ENCODE data around the gene KCTD11. TPM values are rescaled to one million over a fixed set of nuclear protein-coding genes. Genes with fewer than 3 reads are reported as not detected.

Gene KCTD11
- total RNA-seq, 4 donors from 2014 or later = 3.6 to 7.0 (median 4.6) TPM

DNA sequence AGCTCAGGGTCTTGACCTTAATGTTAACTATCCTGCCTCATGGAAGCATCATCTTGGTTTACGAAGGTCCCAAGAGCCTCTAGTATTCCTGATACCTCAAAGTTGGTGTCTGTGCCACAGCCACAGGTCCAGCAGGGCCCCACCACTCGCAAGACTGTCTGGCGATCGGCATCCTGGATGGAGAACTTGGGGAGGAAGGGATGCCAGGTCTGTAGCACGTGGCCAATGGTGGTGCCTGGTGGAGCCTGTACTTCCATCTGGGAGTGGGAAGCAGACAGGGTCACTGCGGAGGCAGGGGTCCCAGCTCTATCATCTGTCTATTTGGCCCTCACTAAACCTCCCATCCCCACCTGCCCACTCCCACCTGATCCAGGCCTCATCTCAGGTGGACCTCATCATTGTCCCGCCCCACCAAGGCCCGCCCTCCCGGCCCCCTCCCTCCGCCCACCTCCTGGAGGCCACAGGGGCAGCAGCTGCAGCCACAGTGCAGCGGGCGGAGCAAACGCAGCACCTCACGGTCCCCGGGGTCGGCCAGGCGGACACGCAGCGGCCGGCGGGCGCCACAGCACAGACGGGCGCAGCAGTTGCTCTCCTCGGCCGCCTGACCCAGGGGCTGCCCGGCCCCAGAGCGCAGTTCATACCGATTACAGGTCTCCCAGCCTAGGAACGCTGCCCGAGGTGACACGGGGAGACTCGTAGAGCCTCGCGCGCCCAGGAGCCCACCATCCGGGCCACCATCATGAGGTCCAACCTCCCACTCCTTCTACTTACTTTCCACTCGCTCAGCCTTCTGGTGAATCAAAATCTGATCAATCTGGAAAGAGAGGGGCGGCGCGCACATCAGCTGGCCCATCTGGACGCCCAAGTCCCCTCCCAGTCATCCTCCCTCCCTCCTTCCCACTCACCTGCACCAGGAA is 41.0 kb downstream of the KCTD11 start:
- Histone ChIP-seq H3K27ac (peak overlapping the region in 3 of 4 donors; percentile 87 to 97 (median 94)), H3K4me1 (peaks cover 9 to 10% of the 10 kb centered on the region in 2 donors), H3K9me3 (no peaks in the 10 kb centered on the region), H3K4me3 (peak overlapping the region in 3 of 4 donors; percentile 73 to 97 (median 93)), H3K27me3 (no peaks in the 10 kb centered on the region), H3K36me3 (peaks cover 0 to 22% of the 10 kb centered on the region in 2 donors)
- TF ChIP-seq, protein P1, sequence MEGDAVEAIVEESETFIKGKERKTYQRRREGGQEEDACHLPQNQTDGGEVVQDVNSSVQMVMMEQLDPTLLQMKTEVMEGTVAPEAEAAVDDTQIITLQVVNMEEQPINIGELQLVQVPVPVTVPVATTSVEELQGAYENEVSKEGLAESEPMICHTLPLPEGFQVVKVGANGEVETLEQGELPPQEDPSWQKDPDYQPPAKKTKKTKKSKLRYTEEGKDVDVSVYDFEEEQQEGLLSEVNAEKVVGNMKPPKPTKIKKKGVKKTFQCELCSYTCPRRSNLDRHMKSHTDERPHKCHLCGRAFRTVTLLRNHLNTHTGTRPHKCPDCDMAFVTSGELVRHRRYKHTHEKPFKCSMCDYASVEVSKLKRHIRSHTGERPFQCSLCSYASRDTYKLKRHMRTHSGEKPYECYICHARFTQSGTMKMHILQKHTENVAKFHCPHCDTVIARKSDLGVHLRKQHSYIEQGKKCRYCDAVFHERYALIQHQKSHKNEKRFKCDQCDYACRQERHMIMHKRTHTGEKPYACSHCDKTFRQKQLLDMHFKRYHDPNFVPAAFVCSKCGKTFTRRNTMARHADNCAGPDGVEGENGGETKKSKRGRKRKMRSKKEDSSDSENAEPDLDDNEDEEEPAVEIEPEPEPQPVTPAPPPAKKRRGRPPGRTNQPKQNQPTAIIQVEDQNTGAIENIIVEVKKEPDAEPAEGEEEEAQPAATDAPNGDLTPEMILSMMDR (IDR thresholded peaks at IDR 0.05 in 4 of 5, conservative IDR thresholded peaks at IDR 0.05 in 1 of 5) = no peak
- TF ChIP-seq POLR2A (IDR thresholded peaks at IDR 0.05) = no peak
- intact Hi-C loops (cut with DNase I; ENCODE audit: low total_unique reads) = no loop called here
- ATAC-seq (no peak), DNase-seq (peak in 1 of 2 donors; percentile 9)
- in situ Hi-C loops (cut with MboI; ENCODE audit: low sequenced_read_pairs in 4 of 4) = no loop called here

DNA sequence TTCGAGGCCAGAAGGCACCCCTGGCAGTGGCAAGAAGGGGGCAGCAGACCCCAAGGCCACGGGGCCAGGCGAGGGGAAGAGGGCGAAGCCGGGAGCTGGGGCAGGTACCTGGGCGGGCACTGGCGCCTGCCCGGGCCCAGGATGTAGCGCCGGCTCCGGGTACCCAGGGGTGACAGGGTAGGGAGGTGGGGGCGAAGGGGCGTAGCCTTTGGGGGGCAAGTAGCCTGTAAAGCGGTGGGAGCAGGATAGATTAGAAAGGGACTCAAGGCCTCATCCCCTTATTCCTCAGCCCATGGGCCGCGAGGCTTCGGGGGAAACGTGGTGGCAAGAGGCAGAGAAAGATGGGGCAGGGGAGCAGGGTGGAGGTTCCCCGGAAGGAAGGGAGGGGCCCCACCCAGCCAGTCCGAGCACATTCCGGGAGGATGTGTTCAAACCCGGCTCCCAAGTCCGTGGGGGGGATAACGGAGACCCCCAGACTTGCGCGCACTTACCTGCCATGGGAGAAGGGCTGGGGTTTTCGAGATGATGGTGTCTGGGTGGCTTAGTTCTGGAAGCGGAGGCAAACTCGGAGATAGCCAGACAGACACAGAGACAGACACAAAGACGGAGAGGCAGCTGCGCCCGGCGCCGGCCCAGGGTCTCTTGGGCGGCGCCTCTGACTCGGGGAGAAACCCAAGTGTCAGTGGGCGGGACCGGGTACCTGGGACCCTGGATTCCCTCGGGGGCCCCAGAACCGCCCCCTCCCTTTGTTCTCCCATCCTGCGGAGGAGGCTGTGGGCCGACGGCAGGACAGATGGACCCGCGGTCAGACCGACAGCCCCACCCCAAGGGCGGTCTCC is 41.9 kb downstream of the KCTD11 start:
- TF ChIP-seq, protein P1 (IDR thresholded peaks at IDR 0.05 in 4 of 5, conservative IDR thresholded peaks at IDR 0.05 in 1 of 5) = no peak
- no peak for TF ChIP-seq POLR2A (IDR thresholded peaks at IDR 0.05)
- Histone ChIP-seq H3K4me1 (peaks cover 9 to 10% of the 10 kb centered on the region in 2 donors), H3K36me3 (peaks cover 0 to 22% of the 10 kb centered on the region in 2 donors), H3K4me3 (peak overlapping the region; percentile 73 to 97 (median 88)), H3K27me3 (no peaks in the 10 kb centered on the region), H3K27ac (peak overlapping the region; percentile 83 to 97 (median 90)), H3K9me3 (no peaks in the 10 kb centered on the region)
- intact Hi-C loops (cut with DNase I; ENCODE audit: low total_unique reads) = loop anchor here (1.0 kb wide), 4 partner anchors 9 to 90 kb away; partner anchors contain the start of genes POLR2A and TMEM102
- in situ Hi-C loops (cut with MboI; ENCODE audit: low sequenced_read_pairs in 4 of 4) = no loop called here
- peak in 1 of 2 donors; percentile 15 for DNase-seq
- peak; percentile 16 to 24 for ATAC-seq

DNA sequence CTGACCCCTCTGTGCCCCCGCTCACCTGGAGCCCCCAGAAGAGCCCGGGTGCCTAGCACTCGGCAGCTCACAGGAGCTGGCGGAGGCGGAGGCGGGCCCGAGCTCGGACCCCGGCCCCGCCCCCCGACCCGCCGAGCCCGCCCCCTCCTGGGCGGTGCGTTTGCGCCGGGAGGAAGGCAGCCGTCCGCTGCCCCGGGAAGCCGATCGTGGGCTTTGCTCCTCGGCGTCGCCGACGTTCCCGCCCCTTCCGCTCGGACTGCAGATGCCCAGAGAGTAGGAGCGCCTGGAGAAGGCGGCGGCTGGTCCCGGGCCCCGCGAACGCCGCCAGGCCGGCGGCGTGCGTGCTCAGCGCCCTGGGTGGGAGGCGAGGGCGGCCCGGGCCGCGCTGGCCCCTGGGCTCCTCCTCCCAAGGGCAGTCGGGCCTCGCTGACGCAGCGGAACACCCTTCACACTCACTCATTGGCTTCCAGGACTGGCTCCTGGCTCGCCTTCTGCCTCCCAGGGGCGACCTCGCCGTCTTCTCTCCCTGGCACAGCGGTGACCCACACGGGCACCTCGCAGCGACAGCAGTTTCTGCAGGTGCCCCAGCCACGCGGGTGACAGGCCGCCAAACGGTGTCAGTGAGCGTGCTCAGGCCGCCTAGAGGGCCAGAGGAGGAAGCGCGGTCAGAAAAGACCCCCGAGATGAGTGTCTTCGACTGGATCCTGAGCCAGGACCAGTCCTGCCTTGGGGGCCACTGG is 42.7 kb downstream of the KCTD11 start, which contains the start of gene PLSCR3:
PLSCR3 (minus strand) TSS at position 74 of the 740 bp plus-strand sequence. CDS start 415 bp downstream, outside the sequence.
- TF ChIP-seq POLR2A (IDR thresholded peaks at IDR 0.05) = peak; percentile 93
- TF ChIP-seq, protein P1 (IDR thresholded peaks at IDR 0.05 in 4 of 5, conservative IDR thresholded peaks at IDR 0.05 in 1 of 5) = peak; percentile 32 to 61 (median 42)
- Histone ChIP-seq H3K36me3 (peaks cover 0 to 19% of the 10 kb centered on the region in 2 donors), H3K9me3 (no peaks in the 10 kb centered on the region), H3K4me3 (peak within 1 kb of the TSS; percentile 73 to 97 (median 88)), H3K27me3 (no peaks in the 10 kb centered on the region), H3K27ac (peak within 1 kb of the TSS; percentile 83 to 97 (median 90)), H3K4me1 (peaks cover 9 to 10% of the 10 kb centered on the region in 2 donors)
- in situ Hi-C loops (cut with MboI; ENCODE audit: low sequenced_read_pairs in 4 of 4) (no loop called here), intact Hi-C loops (cut with DNase I; ENCODE audit: low total_unique reads) (loop anchor here (1.0 kb wide), 4 partner anchors 9 to 90 kb away; partner anchors contain the start of genes POLR2A and TMEM102)
- DNase-seq = peak; percentile 64 to 81
- peak; percentile 89 to 91 for ATAC-seq

DNA sequence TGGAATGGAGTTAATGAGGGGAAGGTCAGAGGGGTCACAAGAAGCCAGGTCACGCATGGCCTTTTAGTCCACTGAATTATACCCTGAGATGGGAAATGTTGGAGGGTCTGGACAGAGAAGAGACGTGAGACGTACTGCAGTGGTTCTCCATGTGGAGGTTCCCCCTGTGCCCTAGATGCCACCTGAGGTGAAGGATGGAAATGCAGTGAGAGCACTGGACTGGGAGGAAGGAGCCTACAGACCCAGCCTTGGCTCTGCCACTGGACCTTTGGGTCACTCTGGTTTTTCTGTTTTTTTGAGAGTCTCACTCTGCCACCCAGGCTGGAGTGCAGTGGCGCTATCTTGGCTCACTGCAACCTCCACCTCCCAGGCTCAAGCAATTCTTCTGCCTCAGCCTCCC is 44.2 kb downstream of the KCTD11 start:
- H3K36me3 ChIP-seq = peaks cover 0 to 4% of the 10 kb centered on the region in 2 donors
- no peak overlapping the region for H3K4me3 ChIP-seq
- ATAC-seq = no peak
- in situ Hi-C loops (cut with MboI; ENCODE audit: low sequenced_read_pairs in 4 of 4) = no loop called here
- TF ChIP-seq POLR2A (IDR thresholded peaks at IDR 0.05) = no peak
- TF ChIP-seq, protein P1 (IDR thresholded peaks at IDR 0.05 in 4 of 5, conservative IDR thresholded peaks at IDR 0.05 in 1 of 5) = no peak
- intact Hi-C loops (cut with DNase I; ENCODE audit: low total_unique reads) = no loop called here
- peaks cover 9 to 10% of the 10 kb centered on the region in 2 donors for H3K4me1 ChIP-seq
- no peak for DNase-seq
- H3K9me3 ChIP-seq = no peaks in the 10 kb centered on the region
- no peak overlapping the region for H3K27ac ChIP-seq
- H3K27me3 ChIP-seq = no peaks in the 10 kb centered on the region

All from gastrocnemius medialis (tissue), 4 donors.